Measurements from ENCODE around the gene OR51E1. TPM values are rescaled to one million over a fixed set of nuclear protein-coding genes. Genes with fewer than 3 reads are reported as not detected.

The OR51E1 gene
- total RNA-seq, 4 donors from 2014 or later, result 0.26 to 1.4 (median 1.0) TPM; not detected in 1

- intact Hi-C loops (cut with DNase I; ENCODE audit: low total_unique reads), result no loop called here
- Histone ChIP-seq H3K27ac (no peak overlapping the region), H3K4me1 (no peaks in the 10 kb centered on the region), H3K4me3 (no peak overlapping the region), H3K9me3 (no peaks in the 10 kb centered on the region), H3K27me3 (no peaks in the 10 kb centered on the region), H3K36me3 (no peaks in the 10 kb centered on the region)
- no peak for DNase-seq
- TF ChIP-seq CTCF (IDR thresholded peaks at IDR 0.05), result no peak
- TF ChIP-seq POLR2A (IDR thresholded peaks at IDR 0.05), result no peak
These were observed 34.2 kb downstream of the OR51E1 start for GRCh38 chr11:4677948-4678347.

- intact Hi-C loops (cut with DNase I; ENCODE audit: low total_unique reads), result no loop called here
- no peaks in the 10 kb centered on the region for H3K36me3 ChIP-seq
- no peak for DNase-seq
- TF ChIP-seq POLR2A (IDR thresholded peaks at IDR 0.05) (no peak), CTCF (IDR thresholded peaks at IDR 0.05) (no peak)
- H3K4me1 ChIP-seq, result no peaks in the 10 kb centered on the region
- H3K9me3 ChIP-seq, result no peaks in the 10 kb centered on the region
- H3K27me3 ChIP-seq, result no peaks in the 10 kb centered on the region
- H3K4me3 ChIP-seq, result no peak overlapping the region
- H3K27ac ChIP-seq, result no peak overlapping the region
These were observed 36.6 kb downstream of the OR51E1 start for GRCh38 chr11:4680341-4680740.

GRCh38 chr11:4682623-4683419, 39.0 kb downstream of the OR51E1 start:
- DNase-seq, result no peak
- TF ChIP-seq CTCF (IDR thresholded peaks at IDR 0.05) (no peak), POLR2A (IDR thresholded peaks at IDR 0.05) (no peak)
- Histone ChIP-seq H3K4me3 (no peak overlapping the region), H3K9me3 (no peaks in the 10 kb centered on the region), H3K27me3 (no peaks in the 10 kb centered on the region), H3K4me1 (no peaks in the 10 kb centered on the region), H3K36me3 (no peaks in the 10 kb centered on the region), H3K27ac (no peak overlapping the region)
- intact Hi-C loops (cut with DNase I; ENCODE audit: low total_unique reads), result no loop called here

GRCh38 chr11:4684631-4685285, 41.0 kb downstream of the OR51E1 start:
- TF ChIP-seq POLR2A (IDR thresholded peaks at IDR 0.05), result no peak
- no peak for TF ChIP-seq CTCF (IDR thresholded peaks at IDR 0.05)
- no peak overlapping the region for H3K27ac ChIP-seq
- H3K4me1 ChIP-seq, result no peaks in the 10 kb centered on the region
- intact Hi-C loops (cut with DNase I; ENCODE audit: low total_unique reads), result no loop called here
- no peaks in the 10 kb centered on the region for H3K9me3 ChIP-seq
- no peaks in the 10 kb centered on the region for H3K36me3 ChIP-seq
- H3K4me3 ChIP-seq, result no peak overlapping the region
- no peak for DNase-seq
- H3K27me3 ChIP-seq, result no peaks in the 10 kb centered on the region

GRCh38 chr11:4695442-4695841, 51.7 kb downstream of the OR51E1 start:
- Histone ChIP-seq H3K27me3 (no peaks in the 10 kb centered on the region), H3K4me3 (no peak overlapping the region), H3K36me3 (no peaks in the 10 kb centered on the region), H3K9me3 (no peaks in the 10 kb centered on the region), H3K27ac (peak overlapping the region; percentile 1 to 52), H3K4me1 (no peaks in the 10 kb centered on the region)
- DNase-seq, result no peak
- intact Hi-C loops (cut with DNase I; ENCODE audit: low total_unique reads), result no loop called here
- TF ChIP-seq POLR2A (IDR thresholded peaks at IDR 0.05), result no peak

Data from uterus (tissue), 4 donors.